K562 (cell line): ENCODE results near the gene SPINT1. TPM values are rescaled to one million over a fixed set of nuclear protein-coding genes. Genes with fewer than 3 reads are reported as not detected.

ENCODE experiments used
- ATAC-seq: fragments of 200-7000 bp; cut with Tn5 transposase; 3 replicates; pipeline ENCODE4 v1.9.1; 2020; ENCODE audit warnings: moderate library complexity
- BruUV-seq: library from RNA; stranded (reverse); fragments of 400-500 nt; replicated peaks from 2 replicates; lab custom pipeline; 2021; lab: Mats Ljungman, UMichigan
- CTCF ChIA-PET: fragments of 300-600 bp; formaldehyde crosslinking; extraction: SDS; loops from one replicate; lab custom pipeline; 2021; ENCODE audit warnings: low intra/inter-chr PET ratio; lab: Yijun Ruan, JAX
- POLR2A ChIA-PET: fragments of 300-600, 350-650 bp; sonication (Branson Sonifier 250); formaldehyde crosslinking; extraction: SDS; loops from one replicate; lab custom pipeline; 2021; ENCODE audit warnings: antibody characterized with exemption, inconsistent platforms; lab: Yijun Ruan, JAX
- DNase-seq, 4 experiments: peaks; one replicate each; pipeline versions ENCODE4 v3.0.0 to v3.0.0-alpha.2; 2011 to 2018; ENCODE audit warnings: low spot score in 3 of 4, mixed read lengths in 3 of 4; ENCODE audit errors: extremely low read depth in 1 of 4
- FAIRE-seq: peaks from 2 replicates; lab custom pipeline; 2011; peaks lifted over from hg19 to GRCh38; lab: Jason Lieb, UNC
- H2AFZ ChIP-seq: 2 replicates; pipeline ENCODE4 v1.6.0; 2011; ENCODE audit warnings: low read depth, low read length, control low read depth, inconsistent platforms
- H3K27ac ChIP-seq: fragments of 200-600 bp; 3 replicates; pipeline ENCODE4 v1.8.0; 2011; ENCODE audit warnings: low read depth, mild to moderate bottlenecking, control low read depth, inconsistent platforms, low read length, moderate library complexity, mixed read lengths; ENCODE audit errors: extremely low read depth
- H3K27me3 ChIP-seq, 2 experiments: fragments of 300-600 bp in 1 of 2; 2 replicates in 1 of 2; 3 replicates in 1 of 2; pipeline versions ENCODE4 v1.6.0 to v1.8.0; 2011; ENCODE audit warnings: inconsistent platforms in 2 of 2, low read length in 2 of 2, mild to moderate bottlenecking in 1 of 2, mixed read lengths in 1 of 2, moderate library complexity in 1 of 2; ENCODE audit not compliant: control insufficient read depth in 2 of 2, insufficient read depth in 2 of 2
- H3K36me3 ChIP-seq: fragments of 300-600 bp; 3 replicates; pipeline ENCODE4 v1.8.0; 2011; ENCODE audit warnings: mild to moderate bottlenecking, low read length, inconsistent platforms; ENCODE audit not compliant: control insufficient read depth, insufficient read depth
- H3K4me1 ChIP-seq, 2 experiments: fragments of 200-600 bp in 1 of 2; replicated peaks in 1 of 2; 2 replicates in 1 of 2; 3 replicates in 1 of 2; pipeline versions ENCODE4 v1.5.1 to v1.8.0; 2011; ENCODE audit warnings: inconsistent platforms in 2 of 2, low read length in 2 of 2, mild to moderate bottlenecking in 1 of 2, mixed read lengths in 1 of 2, moderate library complexity in 1 of 2; ENCODE audit not compliant: control insufficient read depth in 2 of 2, insufficient read depth in 2 of 2
- H3K4me2 ChIP-seq: 2 replicates; pipeline ENCODE4 v1.6.1; 2011; ENCODE audit warnings: low read length, control low read depth, inconsistent platforms, mixed read lengths; ENCODE audit not compliant: insufficient read depth
- H3K4me3 ChIP-seq: fragments of 200-600 bp; sonication (generic), shearing (Covaris generic); 2 replicates; pipeline ENCODE4 v1.5.1; 2016; ENCODE audit warnings: control low read depth, inconsistent platforms
- H3K79me2 ChIP-seq: fragments of 200-600 bp; 3 replicates; pipeline ENCODE4 v1.8.0; 2011; ENCODE audit warnings: low read length, inconsistent platforms; ENCODE audit not compliant: control insufficient read depth, insufficient read depth
- H3K9ac ChIP-seq, 2 experiments: 2 replicates each; pipeline versions ENCODE4 v1.6.0 to v1.6.1; 2011; ENCODE audit warnings: low read depth in 2 of 2, low read length in 2 of 2, control low read depth in 1 of 2, inconsistent platforms in 1 of 2, mild to moderate bottlenecking in 1 of 2, mixed read lengths in 1 of 2; ENCODE audit not compliant: insufficient read depth in 1 of 2
- H3K9me1 ChIP-seq: one replicate; pipeline ENCODE4 v1.6.0; 2011; ENCODE audit warnings: inconsistent platforms, mild to moderate bottlenecking, low read length, moderate library complexity; ENCODE audit not compliant: control insufficient read depth, insufficient read depth
- H3K9me3 ChIP-seq: replicated peaks from 2 replicates; pipeline ENCODE4 v1.5.1; 2011; ENCODE audit warnings: low read depth, low read length, inconsistent platforms; ENCODE audit not compliant: control insufficient read depth, insufficient read depth
- H4K20me1 ChIP-seq: replicated peaks from 2 replicates; pipeline ENCODE4 v1.6.1; 2011; ENCODE audit warnings: low read length, inconsistent platforms, mixed read lengths; ENCODE audit not compliant: control insufficient read depth, insufficient read depth
- ARID3B ChIP-seq: fragments of 250-450 bp; sonication (Bioruptor Pico); IDR thresholded peaks from 2 replicates; pipeline ENCODE4 v1.4.0; 2020; ENCODE audit warnings: borderline replicate concordance
- BMI1 ChIP-seq: fragments of 150-350 bp; IDR thresholded peaks from 2 replicates; pipeline ENCODE4 v1.6.1; 2014; ENCODE audit warnings: low read length
- CREB3 ChIP-seq: fragments of 450-650 bp; conservative IDR thresholded peaks from 2 replicates; pipeline ENCODE4 v1.6.1; 2016; ENCODE audit warnings: missing genetic modification characterization, low read depth, mild to moderate bottlenecking, missing compliant biosample characterization, moderate library complexity
- DEAF1 ChIP-seq: fragments of 450-650 bp; formaldehyde crosslinking; IDR thresholded peaks from 2 replicates; pipeline ENCODE4 v1.4.0; 2020; ENCODE audit warnings: mild to moderate bottlenecking, moderate library complexity
- FOSL1 ChIP-seq: fragments of 200-800 bp; sonication (Bioruptor generic); conservative IDR thresholded peaks from 2 replicates; pipeline ENCODE4 v1.6.1; 2016; ENCODE audit warnings: missing genetic modification characterization, missing compliant biosample characterization
- PBX2 ChIP-seq, 2 experiments: IDR thresholded peaks in 1 of 2; conservative IDR thresholded peaks in 1 of 2; 2 replicates each; pipeline ENCODE4 v1.6.1; 2016; ENCODE audit warnings: low read depth in 2 of 2, mild to moderate bottlenecking in 1 of 2, missing compliant biosample characterization in 1 of 2, missing genetic modification characterization in 1 of 2, moderate library complexity in 1 of 2
- PCBP2 ChIP-seq: fragments of 200-400 bp; formaldehyde crosslinking; IDR thresholded peaks from 2 replicates; pipeline ENCODE4 v1.6.1; 2018; ENCODE audit warnings: low read length, low read depth, mild to moderate bottlenecking, moderate library complexity; ENCODE audit not compliant: poor library complexity, severe bottlenecking
- PHF20 ChIP-seq: fragments of 450-650 bp; IDR thresholded peaks from 2 replicates; pipeline ENCODE4 v1.6.1; 2018; ENCODE audit not compliant: partially characterized antibody
- SREBF2 ChIP-seq: sonication (generic); formaldehyde crosslinking; IDR thresholded peaks from 2 replicates; pipeline ENCODE4 v1.4.0; 2020; ENCODE audit warnings: mild to moderate bottlenecking, missing genetic modification reagents
- TOE1 ChIP-seq, 2 experiments: fragments of 450-650 bp in 1 of 2; sonication (generic) in 1 of 2; formaldehyde crosslinking in 1 of 2; IDR thresholded peaks; 2 replicates each; pipeline versions ENCODE4 v1.7.1 to v1.8.0; 2016 to 2022; ENCODE audit warnings: borderline replicate concordance in 2 of 2, mild to moderate bottlenecking in 2 of 2, antibody characterized with exemption in 1 of 2, inconsistent platforms in 1 of 2, low read depth in 1 of 2, missing genetic modification reagents in 1 of 2, moderate library complexity in 1 of 2
- ZKSCAN1 ChIP-seq: fragments of 150-350 bp; IDR thresholded peaks from 2 replicates; pipeline ENCODE4 v1.6.1; 2016; ENCODE audit warnings: low read depth, low read length
- ZNF23 ChIP-seq: fragments of 250-450 bp; sonication (Bioruptor Pico); IDR thresholded peaks from 2 replicates; pipeline ENCODE4 v1.4.0; 2020; ENCODE audit warnings: mild to moderate bottlenecking
- ZNF561 ChIP-seq: fragments of 450-650 bp; formaldehyde crosslinking; conservative IDR thresholded peaks from 2 replicates; pipeline ENCODE4 v1.4.0; 2020; ENCODE audit warnings: mild to moderate bottlenecking, moderate library complexity
- ZNF79 ChIP-seq: fragments of 250-450 bp; sonication (Bioruptor Pico); IDR thresholded peaks from 2 replicates; pipeline ENCODE4 v1.4.0; 2020; ENCODE audit warnings: low read depth, mild to moderate bottlenecking, moderate library complexity
- WGBS: fragments of 100-300 bp; shearing (Covaris generic); methylation state at CpG from one replicate; pipeline ENCODE4 v1.1.6; 2016; ENCODE audit warnings: low coverage, mixed read lengths; ENCODE audit not compliant: insufficient coverage; ENCODE audit errors: missing lambda C conversion rate; 5-methylcytosine and 5-hydroxymethylcytosine counted together
- in situ Hi-C: fragments of 300-500 bp; cut with MboI; formaldehyde crosslinking; loops from 4 replicates; pipeline ENCODE4 v1.15.0; 2018; ENCODE audit warnings: inconsistent platforms, mixed read lengths
- intact Hi-C: fragments of 100-400 bp; cut with micrococcal nuclease; formaldehyde crosslinking; loops from 2 replicates; pipeline ENCODE4 v1.14.2; 2022
- polyA plus RNA-seq, 8 experiments: library from polyadenylated mRNA; depleted of rRNA in 4 of 8; stranded (reverse) in 5 of 8; unstranded in 3 of 8; fragments of >200 nt; fragmentation: Nextera tagmentation in 2 of 8; fragmentation: Illumina TruSeq in 1 of 8; extraction: Ambion mirVana in 2 of 8; extraction: Trizol in 1 of 8; gene quantifications; 2 replicates each; pipeline versions ENCODE4 v1.2.1 to v1.2.3, GENCODE V29; 2011 to 2014; ENCODE audit warnings: inconsistent platforms in 1 of 8, missing spikeins in 1 of 8
- total RNA-seq, 7 experiments: library from RNA; depleted of rRNA in 6 of 7; stranded (reverse); fragments of >200 nt in 6 of 7; fragmentation: Illumina TruSeq in 2 of 7; extraction: Trizol in 2 of 7; gene quantifications; 2 replicates each; pipeline versions ENCODE4 v1.2.1 to v1.2.3, GENCODE V29; 2011 to 2021; ENCODE audit warnings: low replicate concordance in 1 of 7

Gene SPINT1
- total and polyA plus RNA-seq, 9 of the 15 experiments (the other 6 are each of a cell fraction or from before 2014, with no cell fraction given) = 0.78 to 4.5 (median 1.5) TPM

GRCh38 chr15:40796041-40796440, 47.8 kb upstream of the SPINT1 start:
- H3K9me3 ChIP-seq = no peaks in the 10 kb centered on the region
- no peak overlapping the region for H3K4me2 ChIP-seq
- no peaks in the 10 kb centered on the region for H3K27me3 ChIP-seq
- intact Hi-C loops = no loop called here
- peaks cover 9% of the 10 kb centered on the region for H3K79me2 ChIP-seq
- peaks cover 16% of the 10 kb centered on the region; the same call in 2 of the 3 replicates for H3K36me3 ChIP-seq
- H3K4me1 ChIP-seq = peaks cover 0 to 6% of the 10 kb centered on the region in 2 experiments; a peak in 3 of 5 replicates
- no peak overlapping the region for H3K9ac ChIP-seq
- no peak overlapping the region for H2AFZ ChIP-seq
- ChIA-PET CTCF (no interaction called here), POLR2A (interaction anchor here (1.1 to 1.3 kb wide), 2 partner anchors 10 to 11 kb away, joined by 3 to 5 read pairs; no protein-coding TSS in a partner anchor)
- no peak for ATAC-seq
- H3K4me3 ChIP-seq = no peak overlapping the region
- no peaks in the 10 kb centered on the region for H3K9me1 ChIP-seq
- WGBS = 60% methylated on average over 2 of the region's 2 CpGs
- DNase-seq = no peak
- FAIRE-seq = no peak
- BruUV-seq = no TSS peak
- in situ Hi-C loops = no loop called here
- H3K27ac ChIP-seq = no peak overlapping the region
- H4K20me1 ChIP-seq = no peaks in the 10 kb centered on the region
- TF ChIP-seq CREB3 (tag) = no peak
- TF ChIP-seq TOE1 (IDR thresholded peaks at IDR 0.05; ENCODE audit: borderline replicate concordance) = no peak
- TF ChIP-seq TOE1 (CRISPR knock-in tag; IDR thresholded peaks at IDR 0.05; ENCODE audit: borderline replicate concordance, low read depth) = no peak
- TF ChIP-seq FOSL1 (tag) = no peak
- no peak for TF ChIP-seq ZNF79 (CRISPR knock-in tag)
- no peak for TF ChIP-seq ZNF23
- TF ChIP-seq BMI1 = no peak
- no peak for TF ChIP-seq PCBP2
- TF ChIP-seq PBX2 (CRISPR knock-in tag; IDR thresholded peaks at IDR 0.05; ENCODE audit: low read depth) = no peak
- TF ChIP-seq PBX2 (tag; conservative IDR thresholded peaks at IDR 0.05; ENCODE audit: low read depth) = no peak
- TF ChIP-seq ZNF561 = no peak
- TF ChIP-seq SREBF2 (CRISPR knock-in tag) = no peak
- TF ChIP-seq ARID3B (CRISPR knock-in tag) = no peak
- no peak for TF ChIP-seq ZKSCAN1
- TF ChIP-seq DEAF1 (CRISPR knock-in tag) = no peak
- no peak for TF ChIP-seq PHF20
